ENCODE results near the gene ARSG. TPM values are rescaled to one million over a fixed set of nuclear protein-coding genes. Genes with fewer than 3 reads are reported as not detected.

ARSG gene
- total RNA-seq, 2 experiments from 2014 or later, result 26.1 to 53.0 TPM

DNA sequence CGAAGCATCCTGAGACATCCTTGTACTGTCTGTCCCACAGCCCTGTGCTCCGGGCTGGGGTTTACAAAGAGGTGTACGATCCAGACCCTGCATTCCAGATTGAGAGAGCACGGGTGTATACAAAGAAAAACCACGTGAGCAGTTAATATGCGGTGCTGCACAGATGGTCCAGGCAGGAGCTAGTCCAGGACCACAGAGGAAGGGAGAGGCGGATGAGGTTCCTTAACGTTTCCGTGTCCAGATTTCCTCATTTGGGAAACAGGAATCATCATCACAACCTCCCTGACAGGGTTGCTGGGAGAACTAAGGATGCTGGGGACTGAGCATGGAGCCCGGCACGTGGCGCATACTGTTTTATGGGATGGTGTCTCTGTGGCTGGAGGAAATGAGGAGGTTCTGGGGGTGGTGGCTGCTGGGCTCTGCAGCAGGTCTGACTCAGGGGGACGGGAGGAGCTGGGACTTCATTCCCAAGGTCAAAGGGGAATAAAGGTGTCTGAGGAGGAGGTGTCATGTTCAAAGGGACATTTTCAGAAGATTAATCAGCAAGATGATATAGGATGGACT lies 139.8 kb downstream of the ARSG start:
- Histone ChIP-seq H3K9me3 (ENCODE audit: low read length) (no peaks in the 10 kb centered on the region), H3K9me2 (ENCODE audit: insufficient read depth, low read length) (no peaks in the 10 kb centered on the region), H3K27ac (ENCODE audit: low read depth, low read length, poor library complexity, severe bottlenecking) (no peak overlapping the region), H3K4me3 (ENCODE audit: low read depth, low read length, poor library complexity, severe bottlenecking) (no peak overlapping the region), H3K79me2 (ENCODE audit: insufficient read depth, low read depth, low read length) (no peaks in the 10 kb centered on the region), H4K20me1 (ENCODE audit: insufficient read depth, low read length) (no peaks in the 10 kb centered on the region), H3K4me1 (ENCODE audit: insufficient read depth, low read length, poor library complexity, severe bottlenecking) (peaks cover 13% of the 10 kb centered on the region), H3K4me2 (ENCODE audit: low read length) (no peak overlapping the region), H3K36me3 (ENCODE audit: insufficient read depth, low read length) (peaks cover 33% of the 10 kb centered on the region; the same call in 1 of the 2 replicates), H2AFZ (ENCODE audit: low read length) (no peak overlapping the region)
- intact Hi-C loops (cut with micrococcal nuclease; ENCODE audit: unreplicated experiment), result no loop called here
- POLR2A ChIA-PET, result interaction anchor here (0.5 to 1.1 kb wide), 3 partner anchors 166 to 250 kb away, joined by 3 to 4 read pairs (median 3); no protein-coding TSS in a partner anchor
- CTCF ChIA-PET (ENCODE audit: unreplicated experiment), result interaction anchor here (0.6 to 1.5 kb wide), 5 partner anchors 12 to 344 kb away, joined by 3 to 5 read pairs (median 3); no protein-coding TSS in a partner anchor
- TF ChIP-seq, protein P1, sequence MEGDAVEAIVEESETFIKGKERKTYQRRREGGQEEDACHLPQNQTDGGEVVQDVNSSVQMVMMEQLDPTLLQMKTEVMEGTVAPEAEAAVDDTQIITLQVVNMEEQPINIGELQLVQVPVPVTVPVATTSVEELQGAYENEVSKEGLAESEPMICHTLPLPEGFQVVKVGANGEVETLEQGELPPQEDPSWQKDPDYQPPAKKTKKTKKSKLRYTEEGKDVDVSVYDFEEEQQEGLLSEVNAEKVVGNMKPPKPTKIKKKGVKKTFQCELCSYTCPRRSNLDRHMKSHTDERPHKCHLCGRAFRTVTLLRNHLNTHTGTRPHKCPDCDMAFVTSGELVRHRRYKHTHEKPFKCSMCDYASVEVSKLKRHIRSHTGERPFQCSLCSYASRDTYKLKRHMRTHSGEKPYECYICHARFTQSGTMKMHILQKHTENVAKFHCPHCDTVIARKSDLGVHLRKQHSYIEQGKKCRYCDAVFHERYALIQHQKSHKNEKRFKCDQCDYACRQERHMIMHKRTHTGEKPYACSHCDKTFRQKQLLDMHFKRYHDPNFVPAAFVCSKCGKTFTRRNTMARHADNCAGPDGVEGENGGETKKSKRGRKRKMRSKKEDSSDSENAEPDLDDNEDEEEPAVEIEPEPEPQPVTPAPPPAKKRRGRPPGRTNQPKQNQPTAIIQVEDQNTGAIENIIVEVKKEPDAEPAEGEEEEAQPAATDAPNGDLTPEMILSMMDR (conservative IDR thresholded peaks at IDR 0.05; ENCODE audit: low read length), result no peak
- TF ChIP-seq EZH2phosphoT487 (IDR thresholded peaks at IDR 0.05; ENCODE audit: borderline replicate concordance, low read depth, low read length), result no peak
- DNase-seq (ENCODE audit: low spot score), result no peak
- no TSS peak for BruUV-seq (replicated peaks)

GRCh38 chr17:68431661-68432071 lies 140.4 kb downstream of the ARSG start:
- POLR2A ChIA-PET, result interaction anchor here (1.1 to 1.5 kb wide), 2 partner anchors 33 to 251 kb away, joined by 3 to 4 read pairs; no protein-coding TSS in a partner anchor

More at GRCh38 chr17:68431661-68432071, 140.4 kb downstream of the ARSG start:
- Histone ChIP-seq H3K4me2 (ENCODE audit: low read length) (no peak overlapping the region), H3K4me1 (ENCODE audit: insufficient read depth, low read length, poor library complexity, severe bottlenecking) (peaks cover 19% of the 10 kb centered on the region), H3K36me3 (ENCODE audit: insufficient read depth, low read length) (peaks cover 33% of the 10 kb centered on the region; the same call in 1 of the 2 replicates), H4K20me1 (ENCODE audit: insufficient read depth, low read length) (no peaks in the 10 kb centered on the region), H3K79me2 (ENCODE audit: insufficient read depth, low read depth, low read length) (no peaks in the 10 kb centered on the region), H3K9me3 (ENCODE audit: low read length) (no peaks in the 10 kb centered on the region), H3K27ac (ENCODE audit: low read depth, low read length, poor library complexity, severe bottlenecking) (no peak overlapping the region), H3K9me2 (ENCODE audit: insufficient read depth, low read length) (no peaks in the 10 kb centered on the region), H2AFZ (ENCODE audit: low read length) (no peak overlapping the region), H3K4me3 (ENCODE audit: low read depth, low read length, poor library complexity, severe bottlenecking) (no peak overlapping the region)
- CTCF ChIA-PET (ENCODE audit: unreplicated experiment), result interaction anchor here (1.0 to 1.7 kb wide), 7 partner anchors 13 to 77 kb away, joined by 3 to 5 read pairs (median 3); no protein-coding TSS in a partner anchor
- intact Hi-C loops (cut with micrococcal nuclease; ENCODE audit: unreplicated experiment), result no loop called here
- no TSS peak for BruUV-seq (replicated peaks)
- DNase-seq (ENCODE audit: low spot score), result peak; percentile 73
- TF ChIP-seq, protein P1 (conservative IDR thresholded peaks at IDR 0.05; ENCODE audit: low read length), result peak; percentile 87
- no peak for TF ChIP-seq EZH2phosphoT487 (IDR thresholded peaks at IDR 0.05; ENCODE audit: borderline replicate concordance, low read depth, low read length)
